Measurements from ENCODE around the gene GPR62. TPM values are rescaled to one million over a fixed set of nuclear protein-coding genes. Genes with fewer than 3 reads are reported as not detected.
A peak's percentile ranks its signal among the peaks of the same experiment; 100 is the strongest.

Gene GPR62
- total RNA-seq, 1 experiment from 2014 or later = not detected

GRCh38 chr3:51994530-51994929, 39.3 kb downstream of the GPR62 start:
- no TSS peak for BruUV-seq (replicated peaks)
- H3K4me3 Mint-ChIP-seq (ENCODE audit: unreplicated experiment) = peak overlapping the region; percentile 96
- no peaks in the 10 kb centered on the region for H3K9me3 Mint-ChIP-seq (ENCODE audit: unreplicated experiment)
- POLR2A ChIA-PET = interaction anchor here (0.7 to 2.9 kb wide), 15 partner anchors 12 to 495 kb away, joined by 3 to 93 read pairs (median 6); partner anchors contain the start of genes ABHD14A, ABHD14B, ACY1 and PARP3
- CTCF ChIA-PET = interaction anchor here (0.7 to 2.7 kb wide), 8 partner anchors 8 to 698 kb away, joined by 3 to 13 read pairs (median 4); partner anchors contain the start of genes ABHD14A, ABHD14B and ACY1
- no peak for DNase-seq (ENCODE audit: unreplicated experiment)
- no peaks in the 10 kb centered on the region for H3K27me3 Mint-ChIP-seq (ENCODE audit: insufficient read depth, unreplicated experiment)
- peaks cover 8% of the 10 kb centered on the region for H3K4me1 Mint-ChIP-seq (ENCODE audit: insufficient read depth, unreplicated experiment)
- intact Hi-C loops (cut with micrococcal nuclease) = no loop called here
- H3K27ac Mint-ChIP-seq (ENCODE audit: low read depth, unreplicated experiment) = peak overlapping the region; percentile 100
- peaks cover 53% of the 10 kb centered on the region for H3K36me3 Mint-ChIP-seq (ENCODE audit: insufficient read depth, unreplicated experiment)
- TF ChIP-seq CTCF (IDR thresholded peaks at IDR 0.05; ENCODE audit: unreplicated experiment) = no peak

- TF ChIP-seq CTCF (IDR thresholded peaks at IDR 0.05; ENCODE audit: unreplicated experiment) = no peak
- DNase-seq (ENCODE audit: unreplicated experiment) = peak; percentile 94
- H3K4me1 Mint-ChIP-seq (ENCODE audit: insufficient read depth, unreplicated experiment) = peaks cover 8% of the 10 kb centered on the region
- ChIA-PET POLR2A (interaction anchor here (0.6 to 2.9 kb wide), 34 partner anchors 9 to 1679 kb away, joined by 3 to 93 read pairs (median 5); partner anchors contain the start of genes ABHD14A, ABHD14B, ACY1 and DUSP7), CTCF (interaction anchor here (0.6 to 2.7 kb wide), 15 partner anchors 9 to 1460 kb away, joined by 3 to 13 read pairs (median 4); partner anchors contain the start of genes ABHD14A, ABHD14B, ACY1 and PARP3)
- peak within 1 kb of the TSS; percentile 100 for H3K27ac Mint-ChIP-seq (ENCODE audit: low read depth, unreplicated experiment)
- intact Hi-C loops (cut with micrococcal nuclease) = loop anchor here (1.0 kb wide), 1 partner anchor 53 kb away; the partner anchor contains the start of gene PARP3
- H3K27me3 Mint-ChIP-seq (ENCODE audit: insufficient read depth, unreplicated experiment) = no peaks in the 10 kb centered on the region
- H3K4me3 Mint-ChIP-seq (ENCODE audit: unreplicated experiment) = peak within 1 kb of the TSS; percentile 96
- no TSS peak for BruUV-seq (replicated peaks)
- H3K36me3 Mint-ChIP-seq (ENCODE audit: insufficient read depth, unreplicated experiment) = peaks cover 53% of the 10 kb centered on the region
- H3K9me3 Mint-ChIP-seq (ENCODE audit: unreplicated experiment) = no peaks in the 10 kb centered on the region
Measured at GRCh38 chr3:51995346-51996163, 40.4 kb downstream of the GPR62 start, which contains the start of gene RPL29. Gene RPL29, minus strand, starts transcription at chr3:51995895. Its CDS starts 434 bp downstream, at chr3:51995461.

GRCh38 chr3:51997172-51997571, 42.0 kb downstream of the GPR62 start:
- H3K4me3 Mint-ChIP-seq (ENCODE audit: unreplicated experiment) = no peak overlapping the region
- no peak for DNase-seq (ENCODE audit: unreplicated experiment)
- no TSS peak for BruUV-seq (replicated peaks)
- peaks cover 8% of the 10 kb centered on the region for H3K4me1 Mint-ChIP-seq (ENCODE audit: insufficient read depth, unreplicated experiment)
- intact Hi-C loops (cut with micrococcal nuclease) = no loop called here
- H3K36me3 Mint-ChIP-seq (ENCODE audit: insufficient read depth, unreplicated experiment) = peaks cover 40% of the 10 kb centered on the region
- no peak overlapping the region for H3K27ac Mint-ChIP-seq (ENCODE audit: low read depth, unreplicated experiment)
- H3K27me3 Mint-ChIP-seq (ENCODE audit: insufficient read depth, unreplicated experiment) = no peaks in the 10 kb centered on the region
- TF ChIP-seq CTCF (IDR thresholded peaks at IDR 0.05; ENCODE audit: unreplicated experiment) = no peak
- CTCF ChIA-PET = interaction anchor here (0.6 to 2.3 kb wide), 4 partner anchors 15 to 239 kb away, joined by 3 to 18 read pairs (median 5); partner anchors contain the start of gene DUSP7
- POLR2A ChIA-PET = interaction anchor here (1.0 to 1.9 kb wide), 6 partner anchors 14 to 158 kb away, joined by 3 to 10 read pairs (median 4); partner anchors contain the start of genes PARP3 and RRP9
- no peaks in the 10 kb centered on the region for H3K9me3 Mint-ChIP-seq (ENCODE audit: unreplicated experiment)

All from MCF 10A (cell line).